ENCODE results near the gene PSMB7. TPM values are rescaled to one million over a fixed set of nuclear protein-coding genes. Genes with fewer than 3 reads are reported as not detected.

The PSMB7 gene
- total RNA-seq, 1 donor from 2014 or later: 120 TPM

GRCh38 chr9:124370896-124371582, 44.2 kb downstream of the PSMB7 start:
- H3K36me3 Mint-ChIP-seq (ENCODE audit: low read depth): peaks cover 52% of the 10 kb centered on the region
- TF ChIP-seq CTCF (IDR thresholded peaks at IDR 0.05): no peak
- peaks cover 1% of the 10 kb centered on the region for H3K4me1 Mint-ChIP-seq
- no peak for ATAC-seq (ENCODE audit: low read depth)
- intact Hi-C loops (cut with micrococcal nuclease): no loop called here
- no peak for DNase-seq
- CTCF ChIA-PET: interaction anchor here (1.1 kb wide), 1 partner anchor 69 kb away, joined by 3 read pairs; no protein-coding TSS in a partner anchor
- no peaks in the 10 kb centered on the region for H3K27me3 Mint-ChIP-seq
- POLR2A ChIA-PET: no interaction called here
- H3K27ac Mint-ChIP-seq: no peak overlapping the region
- H3K9me3 Mint-ChIP-seq: peaks cover 5% of the 10 kb centered on the region
- H3K4me3 Mint-ChIP-seq: no peak overlapping the region

GRCh38 chr9:124369231-124369797, 45.9 kb downstream of the PSMB7 start:
- Mint-ChIP-seq H3K36me3 (ENCODE audit: low read depth) (peaks cover 54% of the 10 kb centered on the region), H3K9me3 (peaks cover 5% of the 10 kb centered on the region), H3K27me3 (no peaks in the 10 kb centered on the region), H3K27ac (no peak overlapping the region), H3K4me3 (no peak overlapping the region), H3K4me1 (peaks cover 1% of the 10 kb centered on the region)
- no peak for TF ChIP-seq CTCF (IDR thresholded peaks at IDR 0.05)
- ChIA-PET POLR2A (no interaction called here), CTCF (no interaction called here)
- intact Hi-C loops (cut with micrococcal nuclease): no loop called here
- ATAC-seq (ENCODE audit: low read depth) (no peak), DNase-seq (no peak)

GRCh38 chr9:124368692-124369091, 46.5 kb downstream of the PSMB7 start:
- Mint-ChIP-seq H3K9me3 (peaks cover under 1% of the 10 kb centered on the region), H3K27ac (no peak overlapping the region), H3K4me3 (no peak overlapping the region), H3K4me1 (peaks cover 1% of the 10 kb centered on the region), H3K27me3 (no peaks in the 10 kb centered on the region), H3K36me3 (ENCODE audit: low read depth) (peaks cover 55% of the 10 kb centered on the region)
- intact Hi-C loops (cut with micrococcal nuclease): no loop called here
- POLR2A ChIA-PET: no interaction called here
- ATAC-seq (ENCODE audit: low read depth): no peak
- DNase-seq: no peak
- TF ChIP-seq CTCF (IDR thresholded peaks at IDR 0.05): no peak
- CTCF ChIA-PET: no interaction called here

- Mint-ChIP-seq H3K36me3 (ENCODE audit: low read depth) (peaks cover 60% of the 10 kb centered on the region), H3K9me3 (no peaks in the 10 kb centered on the region), H3K4me3 (no peak overlapping the region), H3K4me1 (peaks cover 4% of the 10 kb centered on the region), H3K27ac (no peak overlapping the region), H3K27me3 (no peaks in the 10 kb centered on the region)
- intact Hi-C loops (cut with micrococcal nuclease): no loop called here
- ChIA-PET CTCF (no interaction called here), POLR2A (no interaction called here)
- ATAC-seq (ENCODE audit: low read depth) (no peak), DNase-seq (no peak)
- TF ChIP-seq CTCF (IDR thresholded peaks at IDR 0.05): no peak
Measured at GRCh38 chr9:124366476-124367220, 48.6 kb downstream of the PSMB7 start.

GRCh38 chr9:124365036-124365435, 50.2 kb downstream of the PSMB7 start:
- Mint-ChIP-seq H3K4me1 (peaks cover 4% of the 10 kb centered on the region), H3K27ac (no peak overlapping the region)
- no peak for TF ChIP-seq CTCF (IDR thresholded peaks at IDR 0.05)

More at GRCh38 chr9:124365036-124365435, 50.2 kb downstream of the PSMB7 start:
- intact Hi-C loops (cut with micrococcal nuclease): no loop called here
- Mint-ChIP-seq H3K9me3 (no peaks in the 10 kb centered on the region), H3K36me3 (ENCODE audit: low read depth) (peaks cover 66% of the 10 kb centered on the region), H3K27me3 (no peaks in the 10 kb centered on the region), H3K4me3 (no peak overlapping the region)
- CTCF ChIA-PET: no interaction called here
- POLR2A ChIA-PET: no interaction called here
- ATAC-seq (ENCODE audit: low read depth) (no peak), DNase-seq (no peak)

Data from activated B cell treated with CpG ODN at 0.5 μM for 24 hours (primary cell).